HG03378 (cell line): ENCODE results near the gene NBAS.
"Not testable (repeated sequence)": the region's sequence is repeated elsewhere in the genome, so short reads cannot be mapped to it uniquely, and the experiment has no call there.

Source experiments
- ATAC-seq: cut with Tn5 transposase; IDR thresholded peaks from one replicate; pipeline ENCODE4 v1.9.1; 2021; ENCODE audit warnings: mild to moderate bottlenecking, moderate library complexity; ENCODE audit not compliant: unreplicated experiment

The NBAS gene

DNA sequence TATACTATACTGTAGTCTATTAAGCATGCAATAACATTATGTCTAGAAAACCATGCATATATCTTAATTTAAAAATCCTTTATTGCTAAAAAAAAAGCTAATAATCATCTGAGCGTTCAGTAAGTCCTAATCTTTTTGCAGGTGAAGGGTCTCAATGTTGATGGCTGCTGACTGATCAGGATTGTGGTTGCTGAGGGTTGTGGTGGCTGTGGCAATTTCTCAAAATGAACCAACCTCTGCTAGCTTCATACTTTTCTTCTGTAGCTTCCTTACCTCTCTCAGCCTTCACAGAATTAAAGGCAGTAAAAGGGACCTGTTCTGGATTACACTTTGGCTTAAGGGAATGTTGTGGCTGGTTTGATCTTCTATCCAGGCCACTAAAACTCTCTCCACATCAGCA is 235.8 kb downstream of the NBAS start:
- ATAC-seq: no peak

DNA sequence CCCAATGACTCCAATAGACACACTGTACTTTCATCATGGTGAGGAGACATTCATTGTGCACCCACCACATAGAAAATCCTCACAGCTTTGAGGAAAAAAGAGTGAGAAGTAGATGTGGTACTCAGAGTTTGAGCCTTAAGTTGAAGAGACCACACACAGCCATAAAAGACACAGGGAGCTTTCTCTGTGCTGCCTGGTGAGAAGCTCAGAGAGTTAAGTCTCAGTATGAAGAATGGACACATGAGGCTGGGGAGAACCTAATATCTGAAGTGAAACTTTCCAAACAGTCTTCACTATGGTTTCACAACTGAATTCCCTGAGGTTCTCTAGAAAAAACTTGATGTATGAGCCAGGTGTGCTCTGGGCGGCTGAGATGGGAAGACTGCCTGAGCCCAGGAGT is 237.9 kb downstream of the NBAS start:
- ATAC-seq: no peak

- ATAC-seq: not testable (repeated sequence)
Observed at GRCh38 chr2:15321481-15321880, 239.7 kb downstream of the NBAS start.

DNA sequence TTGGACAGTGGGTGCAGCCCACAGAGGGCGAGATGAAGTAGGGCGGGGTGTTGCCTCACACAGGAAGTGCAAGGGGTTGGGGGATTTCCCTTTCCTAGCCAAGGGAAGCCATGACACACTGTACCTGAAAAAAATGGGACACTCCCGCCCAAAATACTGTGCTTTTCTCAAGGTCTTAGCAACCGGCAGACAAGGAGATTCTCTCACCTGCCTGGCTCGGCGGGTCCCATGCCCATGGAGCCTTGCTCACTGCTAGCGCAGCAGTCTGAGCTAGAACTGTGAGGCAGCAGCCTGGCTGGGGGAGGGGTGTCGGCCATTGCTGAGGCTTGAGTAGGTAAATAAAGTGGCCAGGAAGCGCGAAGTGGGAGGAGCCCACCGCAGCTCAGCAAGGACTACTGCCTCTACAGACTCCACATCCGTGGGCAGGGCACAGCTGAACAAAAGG is 244.7 kb downstream of the NBAS start:
- no peak for ATAC-seq

DNA sequence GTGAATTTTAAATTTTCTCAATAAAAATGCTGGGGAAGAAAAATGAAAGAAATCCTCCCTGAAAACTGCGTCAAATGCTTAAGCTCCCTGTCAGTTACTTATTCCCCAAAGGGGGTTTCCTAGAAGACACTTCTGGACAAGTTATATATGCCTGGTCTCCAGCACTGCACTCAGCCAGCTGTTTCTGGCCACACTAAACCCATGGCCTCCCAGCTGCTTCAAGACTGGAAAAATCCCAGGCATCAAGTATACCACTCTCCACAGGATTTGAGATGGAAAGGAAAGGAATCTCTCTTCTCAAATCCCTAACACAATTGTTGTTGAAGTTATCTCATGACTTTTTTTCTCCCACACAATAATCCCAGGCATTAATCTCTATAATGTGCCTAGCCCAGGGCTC is 245.7 kb downstream of the NBAS start:
- no peak for ATAC-seq

- peak; percentile 86 for ATAC-seq
Observed at GRCh38 chr2:15313657-15314056, 247.5 kb downstream of the NBAS start.

DNA sequence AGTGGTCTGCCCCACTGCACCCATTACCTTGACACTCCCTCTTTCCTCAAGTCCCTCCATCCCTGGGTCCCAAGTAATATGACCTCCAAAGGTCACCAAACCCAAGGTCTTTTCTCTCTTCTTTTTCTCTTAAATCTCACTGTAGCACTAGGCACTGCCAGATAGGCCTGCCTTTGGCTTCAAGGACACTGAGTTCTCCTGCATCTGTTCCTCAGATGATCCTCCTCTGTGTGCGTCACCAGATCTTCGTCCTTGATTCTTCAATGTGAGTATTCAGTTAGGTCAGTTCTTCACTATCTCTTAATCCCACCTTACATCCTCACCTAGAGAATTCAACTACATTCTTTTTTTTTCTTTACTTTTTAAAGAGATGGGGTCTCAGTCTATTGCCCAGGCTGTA is 249.2 kb downstream of the NBAS start:
- no peak for ATAC-seq

DNA sequence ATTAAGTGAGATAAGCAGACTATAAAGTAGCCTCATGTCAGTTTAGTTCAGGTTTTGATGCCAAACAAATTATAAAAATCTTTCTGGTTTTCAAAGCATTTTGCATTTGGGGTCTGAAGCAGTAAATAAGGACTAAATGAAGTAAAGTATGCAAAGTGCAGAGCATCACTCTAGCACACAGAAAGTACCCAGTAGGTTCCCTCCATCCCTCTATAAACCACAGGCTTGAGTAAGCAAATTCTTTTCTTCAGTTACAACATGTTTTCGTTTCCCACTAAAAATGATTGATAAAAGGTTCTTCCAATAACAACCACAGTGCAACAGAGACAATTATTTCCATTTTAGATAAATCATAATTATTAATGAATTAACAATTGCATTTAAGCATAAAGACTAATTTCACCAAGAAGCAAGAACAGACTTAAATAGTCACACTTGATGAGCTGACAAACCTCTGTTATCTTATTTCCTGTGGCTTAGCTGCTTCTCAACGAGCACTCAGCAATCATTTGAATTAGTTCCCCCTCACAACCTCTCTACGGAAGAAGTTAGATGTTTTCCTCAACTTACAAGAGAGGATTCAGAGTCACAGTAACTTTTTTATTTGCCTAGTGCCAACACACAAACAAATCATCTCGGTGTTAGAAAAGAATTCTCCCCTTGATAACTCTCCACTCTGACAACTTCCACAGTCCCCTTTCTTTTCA is 249.8 kb downstream of the NBAS start:
- ATAC-seq: peak; percentile 63

DNA sequence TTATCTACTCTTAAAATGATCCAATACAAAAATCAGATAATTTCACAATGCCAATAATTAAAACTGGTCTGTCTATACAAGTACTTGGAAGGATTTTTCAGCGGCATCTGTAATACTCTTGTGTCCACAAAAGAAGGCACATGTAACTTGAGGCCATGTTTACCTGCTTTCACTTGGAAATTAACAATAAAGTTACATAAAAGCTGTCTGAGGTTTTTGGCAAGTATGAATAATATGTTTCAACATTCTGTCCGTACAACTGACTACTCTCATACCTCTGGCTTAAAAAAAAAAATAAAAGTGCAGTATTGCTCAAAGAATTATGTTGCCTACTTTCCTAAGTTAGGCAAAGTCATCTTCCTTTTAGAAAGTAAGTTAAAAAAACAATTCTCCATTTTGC is 253.6 kb downstream of the NBAS start:
- ATAC-seq: no peak

DNA sequence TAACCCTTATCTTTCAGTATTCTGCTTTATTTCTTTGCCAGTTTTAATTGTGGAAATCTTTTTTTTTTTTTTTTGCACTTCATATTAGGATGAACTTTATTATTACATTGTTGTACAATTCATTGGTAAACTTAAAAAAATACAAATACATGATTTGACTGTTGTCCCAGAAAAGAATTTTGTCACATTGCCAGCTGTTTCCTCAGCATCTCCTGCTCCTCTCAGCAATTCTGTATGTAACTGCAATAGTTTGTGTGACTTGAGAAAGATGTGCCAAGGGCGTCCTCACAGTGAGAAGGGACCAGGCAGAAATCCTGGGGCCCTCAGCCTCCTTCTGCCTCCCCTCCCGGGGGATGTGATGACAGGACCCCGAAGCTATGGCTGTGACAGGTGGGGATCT is 254.4 kb downstream of the NBAS start:
- ATAC-seq: no peak

GRCh38 chr2:15303874-15304273 is 257.3 kb downstream of the NBAS start:
- no peak for ATAC-seq

- no peak for ATAC-seq
Observed at GRCh38 chr2:15302154-15302553, 259.0 kb downstream of the NBAS start.

GRCh38 chr2:15300624-15301573 is 260.2 kb downstream of the NBAS start:
- no peak for ATAC-seq

GRCh38 chr2:15299904-15300520 is 261.1 kb downstream of the NBAS start:
- ATAC-seq: no peak

DNA sequence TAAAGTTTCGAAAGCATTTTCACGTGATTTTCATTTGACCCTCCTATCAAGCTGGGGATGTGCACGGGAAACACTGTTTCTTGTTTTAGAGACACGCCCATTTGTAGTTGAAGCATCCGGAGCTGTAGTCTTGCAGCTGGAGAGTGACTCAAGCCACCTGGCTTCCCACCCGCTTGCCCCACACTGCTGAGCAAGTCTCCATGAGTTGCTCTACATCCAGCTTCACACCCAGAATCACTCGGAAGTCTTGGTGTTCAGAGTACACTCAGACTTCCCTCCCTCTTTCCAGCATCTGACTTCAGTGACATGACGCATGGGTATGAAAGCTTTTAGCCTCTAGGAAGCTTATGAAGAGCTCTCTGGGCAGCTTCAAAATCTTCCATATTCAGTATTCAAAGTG is 262.4 kb downstream of the NBAS start:
- ATAC-seq: no peak

GRCh38 chr2:15293262-15293937 is 267.7 kb downstream of the NBAS start:
- ATAC-seq: peak; percentile 89

GRCh38 chr2:15287447-15288184 is 273.5 kb downstream of the NBAS start:
- ATAC-seq: no peak

DNA sequence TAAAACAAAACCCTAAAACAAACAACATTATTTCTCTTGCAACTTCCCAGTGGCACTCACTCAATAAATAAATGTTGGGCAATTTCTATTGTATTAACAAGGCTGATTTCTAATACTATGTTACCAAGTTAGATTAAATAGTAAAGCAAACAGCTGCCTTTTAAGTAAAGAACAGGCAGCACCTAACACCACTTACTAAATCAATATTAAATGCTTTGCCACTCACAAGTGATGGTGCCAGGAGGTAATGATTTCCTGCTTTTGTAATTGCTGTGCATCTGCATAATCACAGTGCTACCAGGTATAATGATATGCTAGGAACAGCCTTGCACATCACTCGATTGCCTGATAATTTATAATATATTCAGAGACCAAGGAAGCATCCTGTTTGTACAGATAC is 276.5 kb downstream of the NBAS start:
- no peak for ATAC-seq

DNA sequence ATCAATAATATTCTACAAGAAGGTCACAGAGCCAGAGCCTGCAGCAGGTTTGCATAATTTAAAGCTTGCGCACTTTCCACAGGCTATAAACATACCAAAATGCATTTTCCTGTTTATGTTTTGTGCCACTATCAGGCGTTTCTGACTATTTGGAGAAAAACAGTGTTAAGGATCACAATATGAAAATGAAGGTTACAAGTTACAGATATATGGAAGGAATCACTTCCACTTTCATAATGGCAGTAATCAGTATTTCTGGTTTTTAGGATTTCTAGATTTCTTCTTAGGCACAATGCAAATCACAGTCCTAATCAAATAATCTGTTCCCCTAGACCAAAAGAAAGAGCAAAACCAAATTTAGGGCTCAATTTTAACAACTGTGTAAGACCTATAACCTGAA is 279.5 kb downstream of the NBAS start:
- no peak for ATAC-seq

DNA sequence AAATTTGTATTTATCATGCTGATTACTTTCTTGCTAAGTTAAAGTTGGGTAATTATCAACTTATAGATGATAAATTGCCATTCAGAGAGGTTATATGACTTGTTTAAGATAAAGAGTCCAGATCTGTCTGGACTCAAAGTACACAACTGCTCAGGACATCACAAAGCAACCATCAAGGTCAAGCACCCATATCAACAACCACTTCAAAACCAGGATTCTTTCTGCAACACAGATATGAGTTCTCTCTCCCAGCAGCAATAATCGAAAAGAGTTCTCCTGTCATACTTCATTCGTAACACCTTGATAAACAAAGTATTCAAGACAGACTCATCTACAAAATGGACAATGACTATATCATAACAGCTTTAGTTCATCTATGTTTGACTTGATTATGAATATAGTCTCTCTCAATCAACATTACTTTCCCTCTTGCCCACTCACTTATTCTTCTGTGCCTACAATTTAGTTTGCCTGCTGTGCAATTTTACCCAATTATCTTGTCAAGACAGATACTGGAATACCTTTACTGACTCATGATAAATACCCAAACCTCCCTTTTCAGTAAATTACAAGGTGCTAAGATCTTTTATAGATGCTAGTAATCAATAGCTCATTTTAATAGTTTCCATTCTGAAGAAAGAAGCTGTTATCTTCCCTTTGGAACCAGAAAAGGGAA is 281.8 kb downstream of the NBAS start:
- no peak for ATAC-seq
